K562 (cell line): Measurements from ENCODE around the gene MACROD2. TPM values are rescaled to one million over a fixed set of nuclear protein-coding genes. Genes with fewer than 3 reads are reported as not detected.

Experiments used
- ATAC-seq: fragments of 200-7000 bp; cut with Tn5 transposase; 3 replicates; pipeline ENCODE4 v1.9.1; 2020; ENCODE audit warnings: moderate library complexity
- BruUV-seq: library from RNA; stranded (reverse); fragments of 400-500 nt; replicated peaks from 2 replicates; lab custom pipeline; 2021; lab: Mats Ljungman, UMichigan
- CTCF ChIA-PET: fragments of 300-600 bp; formaldehyde crosslinking; extraction: SDS; loops from one replicate; lab custom pipeline; 2021; ENCODE audit warnings: low intra/inter-chr PET ratio; lab: Yijun Ruan, JAX
- POLR2A ChIA-PET: fragments of 300-600, 350-650 bp; sonication (Branson Sonifier 250); formaldehyde crosslinking; extraction: SDS; loops from one replicate; lab custom pipeline; 2021; ENCODE audit warnings: antibody characterized with exemption, inconsistent platforms; lab: Yijun Ruan, JAX
- DNase-seq, 4 experiments: peaks; one replicate each; pipeline versions ENCODE4 v3.0.0 to v3.0.0-alpha.2; 2011 to 2018; ENCODE audit warnings: low spot score in 3 of 4, mixed read lengths in 3 of 4; ENCODE audit errors: extremely low read depth in 1 of 4
- FAIRE-seq: peaks from 2 replicates; lab custom pipeline; 2011; peaks lifted over from hg19 to GRCh38; lab: Jason Lieb, UNC
- H2AFZ ChIP-seq: 2 replicates; pipeline ENCODE4 v1.6.0; 2011; ENCODE audit warnings: low read depth, low read length, control low read depth, inconsistent platforms
- H3K27ac ChIP-seq: fragments of 200-600 bp; 3 replicates; pipeline ENCODE4 v1.8.0; 2011; ENCODE audit warnings: low read depth, mild to moderate bottlenecking, control low read depth, inconsistent platforms, low read length, moderate library complexity, mixed read lengths; ENCODE audit errors: extremely low read depth
- H3K27me3 ChIP-seq, 2 experiments: fragments of 300-600 bp in 1 of 2; 2 replicates in 1 of 2; 3 replicates in 1 of 2; pipeline versions ENCODE4 v1.6.0 to v1.8.0; 2011; ENCODE audit warnings: inconsistent platforms in 2 of 2, low read length in 2 of 2, mild to moderate bottlenecking in 1 of 2, mixed read lengths in 1 of 2, moderate library complexity in 1 of 2; ENCODE audit not compliant: control insufficient read depth in 2 of 2, insufficient read depth in 2 of 2
- H3K36me3 ChIP-seq: fragments of 300-600 bp; 3 replicates; pipeline ENCODE4 v1.8.0; 2011; ENCODE audit warnings: mild to moderate bottlenecking, low read length, inconsistent platforms; ENCODE audit not compliant: control insufficient read depth, insufficient read depth
- H3K4me1 ChIP-seq, 2 experiments: fragments of 200-600 bp in 1 of 2; replicated peaks in 1 of 2; 2 replicates in 1 of 2; 3 replicates in 1 of 2; pipeline versions ENCODE4 v1.5.1 to v1.8.0; 2011; ENCODE audit warnings: inconsistent platforms in 2 of 2, low read length in 2 of 2, mild to moderate bottlenecking in 1 of 2, mixed read lengths in 1 of 2, moderate library complexity in 1 of 2; ENCODE audit not compliant: control insufficient read depth in 2 of 2, insufficient read depth in 2 of 2
- H3K4me2 ChIP-seq: 2 replicates; pipeline ENCODE4 v1.6.1; 2011; ENCODE audit warnings: low read length, control low read depth, inconsistent platforms, mixed read lengths; ENCODE audit not compliant: insufficient read depth
- H3K4me3 ChIP-seq: fragments of 200-600 bp; sonication (generic), shearing (Covaris generic); 2 replicates; pipeline ENCODE4 v1.5.1; 2016; ENCODE audit warnings: control low read depth, inconsistent platforms
- H3K79me2 ChIP-seq: fragments of 200-600 bp; 3 replicates; pipeline ENCODE4 v1.8.0; 2011; ENCODE audit warnings: low read length, inconsistent platforms; ENCODE audit not compliant: control insufficient read depth, insufficient read depth
- H3K9ac ChIP-seq, 2 experiments: 2 replicates each; pipeline versions ENCODE4 v1.6.0 to v1.6.1; 2011; ENCODE audit warnings: low read depth in 2 of 2, low read length in 2 of 2, control low read depth in 1 of 2, inconsistent platforms in 1 of 2, mild to moderate bottlenecking in 1 of 2, mixed read lengths in 1 of 2; ENCODE audit not compliant: insufficient read depth in 1 of 2
- H3K9me1 ChIP-seq: one replicate; pipeline ENCODE4 v1.6.0; 2011; ENCODE audit warnings: inconsistent platforms, mild to moderate bottlenecking, low read length, moderate library complexity; ENCODE audit not compliant: control insufficient read depth, insufficient read depth
- H3K9me3 ChIP-seq: replicated peaks from 2 replicates; pipeline ENCODE4 v1.5.1; 2011; ENCODE audit warnings: low read depth, low read length, inconsistent platforms; ENCODE audit not compliant: control insufficient read depth, insufficient read depth
- H4K20me1 ChIP-seq: replicated peaks from 2 replicates; pipeline ENCODE4 v1.6.1; 2011; ENCODE audit warnings: low read length, inconsistent platforms, mixed read lengths; ENCODE audit not compliant: control insufficient read depth, insufficient read depth
- MAZ ChIP-seq, 2 experiments: fragments of 450-650 bp in 1 of 2; sonication (generic) in 1 of 2; formaldehyde crosslinking; IDR thresholded peaks in 1 of 2; conservative IDR thresholded peaks in 1 of 2; 2 replicates each; pipeline versions ENCODE4 v1.4.0 to v1.5.0; 2020; ENCODE audit warnings: mild to moderate bottlenecking in 1 of 2, missing genetic modification reagents in 1 of 2
- MTA2 ChIP-seq: fragments of 450-650 bp; IDR thresholded peaks from 2 replicates; pipeline ENCODE4 v1.6.1; 2016; ENCODE audit warnings: low read depth
- NFE2L1 ChIP-seq: fragments of 450-650 bp; IDR thresholded peaks from 2 replicates; pipeline ENCODE4 v1.6.1; 2016; ENCODE audit warnings: missing genetic modification characterization, low read depth, mild to moderate bottlenecking, missing compliant biosample characterization, moderate library complexity, borderline replicate concordance
- PBX2 ChIP-seq, 2 experiments: IDR thresholded peaks in 1 of 2; conservative IDR thresholded peaks in 1 of 2; 2 replicates each; pipeline ENCODE4 v1.6.1; 2016; ENCODE audit warnings: low read depth in 2 of 2, mild to moderate bottlenecking in 1 of 2, missing compliant biosample characterization in 1 of 2, missing genetic modification characterization in 1 of 2, moderate library complexity in 1 of 2
- PHF20 ChIP-seq: fragments of 450-650 bp; IDR thresholded peaks from 2 replicates; pipeline ENCODE4 v1.6.1; 2018; ENCODE audit not compliant: partially characterized antibody
- TFAP4 ChIP-seq: sonication (generic); formaldehyde crosslinking; IDR thresholded peaks from 2 replicates; pipeline ENCODE4 v1.8.0; 2022; ENCODE audit warnings: missing genetic modification reagents, mild to moderate bottlenecking, moderate library complexity, borderline replicate concordance
- ZBTB49 ChIP-seq: sonication (generic); formaldehyde crosslinking; IDR thresholded peaks from 2 replicates; pipeline ENCODE4 v1.8.0; 2022; ENCODE audit warnings: missing genetic modification reagents, mild to moderate bottlenecking, borderline replicate concordance
- ZEB2 ChIP-seq: fragments of 450-650 bp; IDR thresholded peaks from 2 replicates; pipeline ENCODE4 v1.6.1; 2016
- ZNF232 ChIP-seq: sonication (generic); formaldehyde crosslinking; IDR thresholded peaks from 2 replicates; pipeline ENCODE4 v1.8.0; 2022; ENCODE audit warnings: mild to moderate bottlenecking, missing genetic modification reagents
- ZNF347 ChIP-seq: fragments of 450-650 bp; formaldehyde crosslinking; IDR thresholded peaks from 2 replicates; pipeline ENCODE4 v1.4.0; 2020; ENCODE audit warnings: low read depth, mild to moderate bottlenecking, moderate library complexity
- ZNF583 ChIP-seq: fragments of 250-450 bp; sonication (Bioruptor Pico); IDR thresholded peaks from 2 replicates; pipeline ENCODE4 v1.4.0; 2020
- ZNF589 ChIP-seq: fragments of 200-800 bp; sonication (Bioruptor generic); IDR thresholded peaks from 2 replicates; pipeline ENCODE4 v1.6.1; 2016; ENCODE audit warnings: low read depth, missing genetic modification characterization, missing compliant biosample characterization
- WGBS: fragments of 100-300 bp; shearing (Covaris generic); methylation state at CpG from one replicate; pipeline ENCODE4 v1.1.6; 2016; ENCODE audit warnings: low coverage, mixed read lengths; ENCODE audit not compliant: insufficient coverage; ENCODE audit errors: missing lambda C conversion rate; 5-methylcytosine and 5-hydroxymethylcytosine counted together
- in situ Hi-C: fragments of 300-500 bp; cut with MboI; formaldehyde crosslinking; loops from 4 replicates; pipeline ENCODE4 v1.15.0; 2018; ENCODE audit warnings: inconsistent platforms, mixed read lengths
- intact Hi-C: fragments of 100-400 bp; cut with micrococcal nuclease; formaldehyde crosslinking; loops from 2 replicates; pipeline ENCODE4 v1.14.2; 2022
- polyA plus RNA-seq, 8 experiments: library from polyadenylated mRNA; depleted of rRNA in 4 of 8; stranded (reverse) in 5 of 8; unstranded in 3 of 8; fragments of >200 nt; fragmentation: Nextera tagmentation in 2 of 8; fragmentation: Illumina TruSeq in 1 of 8; extraction: Ambion mirVana in 2 of 8; extraction: Trizol in 1 of 8; gene quantifications; 2 replicates each; pipeline versions ENCODE4 v1.2.1 to v1.2.3, GENCODE V29; 2011 to 2014; ENCODE audit warnings: inconsistent platforms in 1 of 8, missing spikeins in 1 of 8
- total RNA-seq, 7 experiments: library from RNA; depleted of rRNA in 6 of 7; stranded (reverse); fragments of >200 nt in 6 of 7; fragmentation: Illumina TruSeq in 2 of 7; extraction: Trizol in 2 of 7; gene quantifications; 2 replicates each; pipeline versions ENCODE4 v1.2.1 to v1.2.3, GENCODE V29; 2011 to 2021; ENCODE audit warnings: low replicate concordance in 1 of 7

Gene MACROD2
- total and polyA plus RNA-seq, 9 of the 15 experiments (the other 6 are each of a cell fraction or from before 2014, with no cell fraction given) = not detected

GRCh38 chr20:15902493-15902892 is 1907.2 kb downstream of the MACROD2 start:
- intact Hi-C loops (no loop called here), in situ Hi-C loops (no loop called here)
- no peak for TF ChIP-seq PHF20
- no peak for TF ChIP-seq NFE2L1
- TF ChIP-seq ZNF347 (CRISPR knock-in tag) = no peak
- TF ChIP-seq ZNF232 (CRISPR knock-in tag) = no peak
- TF ChIP-seq ZNF583 (CRISPR knock-in tag) = no peak
- TF ChIP-seq MAZ (CRISPR knock-in tag; conservative IDR thresholded peaks at IDR 0.05 in 1 of 2, IDR thresholded peaks at IDR 0.05 in 1 of 2) = no peak
- TF ChIP-seq PBX2 (CRISPR knock-in tag; IDR thresholded peaks at IDR 0.05; ENCODE audit: low read depth) = no peak
- no peak for TF ChIP-seq PBX2 (tag; conservative IDR thresholded peaks at IDR 0.05; ENCODE audit: low read depth)
- no peak for TF ChIP-seq ZBTB49 (CRISPR knock-in tag)
- TF ChIP-seq ZNF589 = no peak
- TF ChIP-seq ZEB2 = no peak
- TF ChIP-seq MTA2 = no peak
- TF ChIP-seq TFAP4 (CRISPR knock-in tag) = no peak
- Histone ChIP-seq H3K9ac (no peak overlapping the region), H3K79me2 (no peaks in the 10 kb centered on the region), H3K4me3 (no peak overlapping the region), H3K4me2 (no peak overlapping the region), H3K27ac (no peak overlapping the region), H3K9me1 (no peaks in the 10 kb centered on the region), H3K9me3 (no peaks in the 10 kb centered on the region), H3K4me1 (no peaks in the 10 kb centered on the region), H3K27me3 (no peaks in the 10 kb centered on the region), H3K36me3 (no peaks in the 10 kb centered on the region), H4K20me1 (no peaks in the 10 kb centered on the region), H2AFZ (no peak overlapping the region)
- DNase-seq (peak in 3 of 4 experiments; percentile 3 to 5 (median 4)), ATAC-seq (no peak), FAIRE-seq (no peak)
- POLR2A ChIA-PET = no interaction called here
- BruUV-seq = no TSS peak
- WGBS = 0% methylated on average over 4 of the region's 9 CpGs
- CTCF ChIA-PET = no interaction called here
